ENCODE results near the gene DNER.

DNER gene

DNA sequence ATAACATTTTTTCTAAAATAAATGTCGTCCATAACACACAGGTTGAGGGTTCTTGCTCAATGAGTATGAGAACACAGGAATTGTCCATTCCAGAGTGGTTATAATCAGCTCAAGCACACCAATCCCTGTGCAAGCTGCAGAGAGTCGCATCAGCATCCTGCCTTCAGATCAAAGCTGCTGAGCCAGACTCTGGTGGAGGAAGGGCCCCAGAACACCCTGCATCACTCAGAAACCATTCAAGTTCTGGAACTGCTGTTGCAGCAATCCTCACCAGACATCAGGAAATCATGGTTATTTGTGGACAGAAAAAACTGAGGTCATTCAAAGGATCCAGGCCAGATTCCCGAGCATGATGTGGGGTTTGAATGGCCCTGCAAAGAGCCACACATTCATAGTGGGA lies 44.5 kb downstream of the DNER start:
- DNase-seq (ENCODE audit: low read depth) = no peak
- no peak overlapping the region for H3K4me3 ChIP-seq (ENCODE audit: low read depth, low read length)
- TF ChIP-seq, protein P1, sequence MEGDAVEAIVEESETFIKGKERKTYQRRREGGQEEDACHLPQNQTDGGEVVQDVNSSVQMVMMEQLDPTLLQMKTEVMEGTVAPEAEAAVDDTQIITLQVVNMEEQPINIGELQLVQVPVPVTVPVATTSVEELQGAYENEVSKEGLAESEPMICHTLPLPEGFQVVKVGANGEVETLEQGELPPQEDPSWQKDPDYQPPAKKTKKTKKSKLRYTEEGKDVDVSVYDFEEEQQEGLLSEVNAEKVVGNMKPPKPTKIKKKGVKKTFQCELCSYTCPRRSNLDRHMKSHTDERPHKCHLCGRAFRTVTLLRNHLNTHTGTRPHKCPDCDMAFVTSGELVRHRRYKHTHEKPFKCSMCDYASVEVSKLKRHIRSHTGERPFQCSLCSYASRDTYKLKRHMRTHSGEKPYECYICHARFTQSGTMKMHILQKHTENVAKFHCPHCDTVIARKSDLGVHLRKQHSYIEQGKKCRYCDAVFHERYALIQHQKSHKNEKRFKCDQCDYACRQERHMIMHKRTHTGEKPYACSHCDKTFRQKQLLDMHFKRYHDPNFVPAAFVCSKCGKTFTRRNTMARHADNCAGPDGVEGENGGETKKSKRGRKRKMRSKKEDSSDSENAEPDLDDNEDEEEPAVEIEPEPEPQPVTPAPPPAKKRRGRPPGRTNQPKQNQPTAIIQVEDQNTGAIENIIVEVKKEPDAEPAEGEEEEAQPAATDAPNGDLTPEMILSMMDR (IDR thresholded peaks at IDR 0.05; ENCODE audit: control insufficient read depth, extremely low read depth, insufficient read depth) = no peak

GRCh38 chr2:229666811-229667210 lies 47.5 kb downstream of the DNER start:
- no peak for DNase-seq (ENCODE audit: low read depth)
- TF ChIP-seq, protein P1 (IDR thresholded peaks at IDR 0.05; ENCODE audit: control insufficient read depth, extremely low read depth, insufficient read depth) = no peak
- H3K4me3 ChIP-seq (ENCODE audit: low read depth, low read length) = no peak overlapping the region

GRCh38 chr2:229665158-229665557 lies 49.2 kb downstream of the DNER start:
- no peak overlapping the region for H3K4me3 ChIP-seq (ENCODE audit: low read depth, low read length)
- no peak for DNase-seq (ENCODE audit: low read depth)
- TF ChIP-seq, protein P1 (IDR thresholded peaks at IDR 0.05; ENCODE audit: control insufficient read depth, extremely low read depth, insufficient read depth) = no peak

DNA sequence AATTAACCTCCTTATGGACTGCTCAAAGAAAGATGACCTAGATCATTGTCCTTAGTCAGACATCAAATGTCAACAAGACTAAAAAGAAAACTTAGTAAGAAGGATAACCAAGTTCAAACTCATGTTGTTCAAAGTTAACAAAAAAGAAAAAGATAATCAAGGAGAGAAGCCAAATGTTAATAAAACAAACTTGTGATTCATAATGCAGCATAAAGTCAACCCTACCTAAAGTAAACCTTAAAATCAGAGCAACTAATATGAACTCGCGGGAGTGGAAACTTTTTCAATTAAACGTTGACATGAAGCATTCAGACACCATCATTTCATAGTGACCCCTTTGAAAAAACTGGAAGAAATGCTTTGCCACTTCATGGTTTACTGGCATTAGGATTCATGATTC lies 52.9 kb downstream of the DNER start:
- DNase-seq (ENCODE audit: low read depth) = no peak
- H3K4me3 ChIP-seq (ENCODE audit: low read depth, low read length) = no peak overlapping the region
- TF ChIP-seq, protein P1 (IDR thresholded peaks at IDR 0.05; ENCODE audit: control insufficient read depth, extremely low read depth, insufficient read depth) = no peak

DNA sequence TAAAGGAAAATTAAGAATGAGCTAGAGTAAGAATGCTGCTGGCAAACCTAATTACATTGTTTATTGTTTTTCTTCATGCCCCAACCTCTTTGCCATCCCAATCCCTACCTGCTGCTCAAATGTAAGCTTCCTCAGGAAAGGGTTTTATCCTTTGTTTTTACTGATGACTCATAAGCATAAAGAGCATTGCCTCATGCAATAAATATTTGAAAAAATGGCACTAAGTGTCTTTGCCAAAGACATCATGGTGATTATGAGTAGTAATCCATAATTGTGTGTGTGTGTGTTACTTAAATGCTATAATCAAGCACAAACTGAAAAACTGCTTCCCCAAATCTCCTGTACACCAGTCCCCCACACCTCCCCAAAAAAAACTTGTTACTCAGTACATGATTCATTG lies 53.4 kb downstream of the DNER start:
- TF ChIP-seq, protein P1 (IDR thresholded peaks at IDR 0.05; ENCODE audit: control insufficient read depth, extremely low read depth, insufficient read depth) = no peak
- no peak for DNase-seq (ENCODE audit: low read depth)
- H3K4me3 ChIP-seq (ENCODE audit: low read depth, low read length) = no peak overlapping the region

- no peak for DNase-seq (ENCODE audit: low read depth)
- TF ChIP-seq, protein P1 (IDR thresholded peaks at IDR 0.05; ENCODE audit: control insufficient read depth, extremely low read depth, insufficient read depth) = no peak
Observed at GRCh38 chr2:229660391-229660790, 54.0 kb downstream of the DNER start.

DNA sequence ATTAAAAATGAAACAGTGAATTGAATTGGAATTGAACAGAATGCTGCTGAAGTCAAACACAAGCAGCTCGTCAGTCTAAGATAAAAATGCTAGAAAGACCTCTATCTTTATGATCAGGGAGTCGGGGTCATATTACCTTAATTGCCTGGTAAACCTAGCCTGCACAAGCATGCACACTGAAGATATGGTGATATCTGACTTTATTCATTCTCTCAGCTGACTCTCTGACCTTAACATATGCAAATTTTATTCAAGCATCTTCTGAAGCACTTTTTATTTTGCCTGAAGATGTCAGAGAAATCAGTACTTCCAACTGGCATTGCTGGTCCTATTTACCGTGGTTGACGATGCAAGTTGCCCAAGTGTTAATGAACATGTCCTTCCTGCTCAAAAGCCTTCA lies 56.4 kb downstream of the DNER start:
- no peak overlapping the region for H3K4me3 ChIP-seq (ENCODE audit: low read depth, low read length)
- TF ChIP-seq, protein P1 (IDR thresholded peaks at IDR 0.05; ENCODE audit: control insufficient read depth, extremely low read depth, insufficient read depth) = no peak
- no peak for DNase-seq (ENCODE audit: low read depth)

More at GRCh38 chr2:229660391-229660790, 54.0 kb downstream of the DNER start:
- H3K4me3 ChIP-seq (ENCODE audit: low read depth, low read length) = no peak overlapping the region

Data from LNCaP clone FGC (cell line).